CMK (cell line): Measurements from ENCODE around the gene SMC3.
"Not testable (repeated sequence)": the region's sequence is repeated elsewhere in the genome, so short reads cannot be mapped to it uniquely, and the experiment has no call there.

Experiments used
- DNase-seq: peaks from one replicate; pipeline ENCODE4 v3.0.0-alpha.2; 2010; ENCODE audit warnings: low read depth

The SMC3 gene

DNA sequence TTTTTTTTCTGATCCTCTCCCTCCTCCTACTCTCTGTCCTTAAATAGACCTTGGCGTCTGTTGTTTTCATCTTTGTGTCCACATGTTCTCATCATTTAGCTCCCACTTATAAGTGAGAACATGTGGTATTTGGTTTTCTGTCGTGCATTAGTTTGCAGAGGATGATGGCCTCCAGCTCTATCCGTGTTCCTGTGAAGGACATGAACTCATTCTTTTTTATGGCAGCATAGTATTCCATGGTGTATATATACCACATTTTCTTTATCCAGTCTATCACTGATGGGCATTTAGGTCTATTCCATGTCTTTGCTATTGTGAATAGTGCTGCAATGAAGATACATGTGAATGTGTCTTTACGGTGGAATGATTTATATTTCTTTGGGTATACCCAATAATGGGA lies 55.8 kb downstream of the SMC3 start:
- not testable (repeated sequence) for DNase-seq

DNA sequence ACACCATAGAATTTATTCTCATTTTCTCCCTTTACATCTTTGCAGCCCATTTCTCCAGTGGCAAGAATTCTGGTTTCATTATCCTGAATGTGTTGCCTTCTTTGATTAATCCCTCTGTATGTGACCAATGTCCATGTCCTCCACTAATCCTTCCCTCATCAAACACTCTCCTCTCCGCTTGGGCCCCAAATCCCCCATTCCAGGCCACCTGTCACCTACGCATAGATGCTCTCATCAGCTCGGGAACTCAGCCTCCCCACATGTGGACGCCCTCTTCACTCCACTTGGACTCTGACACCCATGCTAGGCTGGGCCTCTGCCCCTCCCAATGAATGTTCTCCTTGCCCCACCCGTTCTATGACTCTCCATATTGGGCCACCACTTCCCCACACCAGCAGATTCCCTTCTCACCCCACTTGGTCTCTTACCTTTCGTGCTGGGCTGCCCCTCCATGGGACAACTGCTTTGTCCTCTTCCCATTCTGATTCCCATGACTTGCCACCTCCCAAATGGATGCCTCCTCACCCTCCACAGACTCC lies 57.9 kb downstream of the SMC3 start:
- no peak for DNase-seq

DNA sequence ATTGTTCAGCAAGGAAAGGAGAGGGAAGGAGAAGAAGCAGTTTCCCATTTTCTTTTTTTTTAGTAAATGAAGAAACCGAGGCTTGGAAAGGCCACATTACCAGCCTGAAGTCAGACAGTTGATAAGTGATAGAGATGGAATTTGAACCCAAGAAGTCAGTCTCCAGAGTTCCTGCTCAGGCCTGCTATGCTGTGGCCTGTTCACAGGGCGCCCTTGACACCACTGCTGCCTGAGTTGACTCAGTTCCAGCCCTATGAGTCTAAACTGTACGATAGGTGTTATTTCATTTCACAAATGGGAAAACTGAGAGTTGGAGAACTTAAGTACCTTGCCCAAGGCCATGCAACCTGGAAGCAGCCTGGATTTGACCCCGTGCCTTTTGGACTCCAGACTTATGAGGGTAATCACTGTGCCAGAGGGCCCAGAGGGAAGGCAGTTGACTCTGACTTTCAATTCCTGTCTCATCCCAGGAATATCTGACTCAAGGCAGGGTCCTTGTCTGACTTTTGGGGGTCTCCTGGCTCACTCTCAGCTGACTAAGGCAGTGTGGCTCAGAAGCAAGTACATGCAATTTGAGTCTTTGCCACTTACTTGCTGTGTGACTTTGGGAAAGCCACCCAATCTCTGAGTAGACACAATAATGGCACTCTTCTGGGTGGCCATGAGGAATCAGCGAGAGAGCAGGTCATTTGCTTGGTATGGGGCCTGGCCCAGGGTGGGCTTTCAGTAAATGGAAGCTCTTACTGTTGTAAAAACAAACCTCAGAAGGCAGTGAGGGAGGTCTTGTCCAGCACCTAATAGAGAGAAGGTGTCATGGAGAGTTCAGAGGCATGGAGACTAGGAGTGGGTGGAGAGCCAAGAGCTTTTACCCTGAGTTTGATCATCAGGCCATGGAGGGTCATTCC lies 58.7 kb downstream of the SMC3 start:
- no peak for DNase-seq

DNA sequence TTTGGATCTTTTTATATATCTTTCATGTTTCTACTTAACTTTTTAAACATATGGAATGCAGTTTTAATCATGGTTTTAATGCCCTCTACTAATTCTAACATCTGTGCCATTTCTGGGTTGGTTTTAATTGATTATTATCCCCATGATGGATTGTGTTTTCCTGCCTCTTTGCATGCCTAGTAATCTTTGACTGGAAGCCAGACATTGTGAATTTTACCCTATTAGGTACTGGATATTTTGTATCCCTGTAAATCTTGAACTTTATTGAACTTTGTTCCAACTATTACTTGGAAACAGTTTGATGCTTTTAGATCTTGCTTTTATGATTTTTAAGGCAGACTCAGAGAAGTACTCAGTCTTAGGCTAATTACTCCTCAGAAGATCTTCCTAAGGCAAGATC lies 60.7 kb downstream of the SMC3 start:
- DNase-seq = no peak

DNA sequence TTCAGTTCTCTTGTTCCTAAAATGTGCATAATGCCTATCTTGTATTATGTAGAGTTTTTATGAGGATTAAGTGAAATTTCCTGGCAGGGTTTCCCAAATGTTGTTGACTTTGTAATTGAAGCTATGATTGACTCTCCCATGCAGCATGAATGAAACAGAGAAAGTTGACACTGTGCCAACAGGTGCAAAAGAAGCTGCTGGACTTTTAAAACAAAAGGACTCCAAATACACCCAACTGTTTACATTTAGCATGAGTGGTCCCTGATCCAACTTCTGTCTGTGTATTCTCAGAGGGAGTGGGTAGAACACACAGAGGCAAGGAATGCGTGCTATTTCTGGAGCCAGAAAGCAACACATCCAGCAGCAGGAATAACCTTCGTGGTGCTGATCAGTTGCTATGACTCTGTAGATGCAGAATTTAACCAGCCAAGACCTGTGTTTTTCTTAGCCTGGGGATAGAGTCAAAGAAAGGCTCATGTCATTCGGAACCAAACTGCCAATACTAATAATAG lies 62.2 kb downstream of the SMC3 start:
- no peak for DNase-seq

DNA sequence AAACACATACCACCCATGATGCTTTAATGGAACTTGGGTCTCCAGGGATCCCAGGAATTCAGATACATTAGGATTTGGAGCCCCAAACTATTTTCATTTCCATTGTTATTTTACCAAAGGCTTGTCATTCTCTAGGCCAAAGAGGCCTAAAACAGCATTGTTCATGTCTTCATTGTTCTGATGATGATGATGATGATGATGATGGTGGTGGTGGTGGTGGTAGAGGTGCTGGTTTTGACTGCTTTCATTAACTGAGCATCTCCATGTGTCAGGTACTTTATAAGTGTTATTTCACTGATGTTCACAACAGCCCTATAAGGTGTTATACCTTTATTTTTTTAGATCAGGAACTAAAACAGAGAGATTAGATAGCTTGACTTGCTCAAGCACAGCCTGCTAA lies 64.4 kb downstream of the SMC3 start:
- DNase-seq = no peak

DNA sequence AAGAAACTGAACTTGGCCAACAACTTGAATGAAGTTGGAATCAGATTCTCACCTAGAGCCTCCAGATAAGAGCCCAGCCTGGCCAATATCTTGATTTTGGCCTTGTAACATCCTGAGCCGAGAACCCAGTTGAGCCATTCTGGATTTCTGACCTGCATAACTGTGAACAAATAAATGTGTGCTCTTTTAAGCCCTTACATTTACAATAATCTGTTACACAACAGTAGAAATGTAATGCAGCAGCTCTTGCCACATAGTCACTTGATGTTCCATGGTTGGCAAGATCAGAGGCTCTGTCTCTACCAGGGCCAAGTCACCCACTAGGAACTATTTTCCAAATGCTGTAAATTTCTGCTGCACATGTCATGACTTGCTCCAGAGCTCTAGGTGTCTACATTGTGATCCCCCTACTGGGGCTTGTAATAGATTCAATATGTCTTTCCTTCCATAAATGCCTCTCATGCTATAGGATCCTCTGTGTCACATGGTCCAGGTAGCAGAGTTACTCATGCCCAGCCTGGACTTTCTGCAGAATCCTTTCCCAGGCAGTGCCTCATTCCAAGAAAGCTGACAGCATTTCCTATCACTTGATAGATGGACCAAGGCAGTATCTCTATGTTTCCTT lies 65.2 kb downstream of the SMC3 start:
- no peak for DNase-seq

DNA sequence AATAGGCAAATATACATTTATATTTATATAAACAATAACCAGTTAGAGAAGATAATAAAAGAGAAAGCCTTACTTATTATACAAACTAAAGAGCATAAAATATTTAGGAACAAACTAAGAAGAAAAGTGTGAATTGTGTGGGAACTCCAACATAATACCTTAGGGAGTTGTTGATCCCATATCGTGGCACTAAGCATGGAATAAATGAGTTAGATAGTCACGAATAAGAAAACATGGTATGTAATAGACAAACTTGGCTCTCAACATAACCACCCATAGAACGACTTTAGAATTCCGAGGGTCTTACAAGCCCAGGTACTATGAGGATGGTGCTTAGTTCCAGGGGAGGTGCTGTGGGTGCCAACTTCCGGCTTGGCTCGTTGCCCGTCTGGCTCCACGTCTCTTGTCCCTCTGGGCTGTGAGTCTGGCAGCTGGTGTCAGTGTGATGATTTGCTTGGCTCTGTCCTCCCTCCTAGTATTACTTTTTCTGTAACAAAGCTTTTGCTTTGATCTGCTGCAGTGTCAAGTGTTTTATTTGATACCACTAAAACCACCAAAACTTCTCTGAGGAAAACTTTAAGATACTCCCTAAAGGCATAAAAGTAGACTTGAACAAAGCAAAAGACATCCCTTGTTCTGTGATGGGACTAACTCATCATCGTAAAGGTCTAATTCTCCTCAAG lies 67.2 kb downstream of the SMC3 start:
- DNase-seq = no peak

DNA sequence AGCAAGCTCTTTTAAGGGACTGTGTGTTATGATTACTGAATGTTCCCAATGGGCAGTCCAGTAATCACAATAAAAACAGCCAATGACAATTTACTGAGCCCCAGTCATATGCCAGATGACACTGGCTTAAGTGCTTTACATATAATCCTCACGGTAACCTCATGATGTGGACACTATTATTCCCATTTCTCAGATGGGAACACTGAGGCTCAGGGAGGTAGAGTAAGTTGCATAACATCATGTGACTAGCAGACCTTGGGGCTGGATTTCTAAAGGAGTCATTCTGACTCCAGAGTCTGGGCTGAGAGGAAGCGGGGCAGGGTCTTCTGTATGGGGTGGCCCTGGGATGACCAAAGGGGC lies 69.1 kb downstream of the SMC3 start:
- no peak for DNase-seq

DNA sequence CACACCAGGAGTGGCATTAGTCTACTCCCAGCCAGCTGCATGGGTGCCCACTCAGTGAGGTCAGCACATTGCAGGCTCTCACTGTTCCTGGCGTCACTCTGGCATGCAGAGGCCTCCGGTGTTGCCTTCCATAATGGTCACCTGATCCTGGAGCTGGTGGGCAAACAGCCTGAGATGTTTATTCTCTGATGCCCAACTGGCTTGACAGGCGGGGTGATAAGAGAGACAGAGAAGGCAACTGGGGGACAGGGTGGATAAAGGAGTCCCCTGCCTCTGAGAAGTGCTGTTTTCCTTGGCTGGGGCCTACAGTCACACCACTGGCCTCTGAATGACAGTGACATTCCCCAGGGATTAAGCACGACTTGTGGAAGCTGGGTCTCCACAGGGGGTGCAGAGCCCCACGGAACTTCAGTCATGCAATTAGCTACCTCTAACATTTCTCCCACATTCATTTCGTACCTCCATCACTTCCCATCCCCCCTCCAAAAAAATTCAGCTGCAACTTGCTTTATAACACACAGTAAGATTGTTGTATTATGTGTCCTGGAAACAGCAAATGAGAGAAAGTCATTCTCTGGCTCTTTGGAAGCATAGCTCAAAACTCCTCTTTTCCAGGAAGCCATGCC lies 69.5 kb downstream of the SMC3 start:
- no peak for DNase-seq

DNA sequence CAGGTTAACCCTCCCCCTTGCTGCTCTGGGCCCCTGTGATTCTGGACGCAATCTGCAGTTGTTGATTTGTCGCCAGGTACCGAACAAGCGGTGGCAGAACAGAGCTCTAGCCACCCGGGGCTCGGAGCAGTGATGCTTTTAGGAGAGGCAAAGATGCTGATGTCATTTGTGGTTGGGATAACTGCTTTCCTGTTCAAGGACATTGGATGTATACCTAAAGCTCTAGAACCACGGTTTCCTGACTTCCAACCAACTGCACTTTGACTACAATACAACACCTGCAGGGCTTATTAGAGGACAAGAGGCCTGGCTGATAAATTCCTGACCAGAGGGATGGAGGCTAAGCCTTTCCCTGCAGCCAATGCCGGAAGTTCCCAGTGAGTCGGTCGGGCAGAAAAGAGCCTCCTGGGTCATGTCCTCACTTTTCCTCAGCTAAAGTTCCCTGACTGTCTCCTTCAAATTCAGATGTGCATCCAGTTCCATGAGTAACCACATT lies 70.1 kb downstream of the SMC3 start:
- no peak for DNase-seq

DNA sequence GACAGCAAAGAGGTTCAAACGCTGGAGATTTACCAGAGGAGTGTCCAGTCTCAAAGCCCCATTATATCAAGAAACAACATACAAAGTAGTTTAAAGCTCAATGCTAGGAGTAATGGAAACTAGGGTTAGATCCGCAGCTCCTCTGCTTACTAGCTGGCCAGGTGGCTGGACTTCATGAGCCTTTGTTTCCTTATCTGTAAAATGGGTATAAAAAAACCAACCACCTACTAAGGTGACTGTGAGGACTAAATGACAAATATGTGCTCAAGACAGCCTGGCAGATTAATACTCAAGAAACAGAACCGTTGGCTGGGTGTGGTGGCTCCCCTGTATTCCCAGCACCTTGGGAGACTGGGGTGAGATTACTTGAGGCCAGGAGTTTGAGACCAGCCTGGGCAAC lies 70.8 kb downstream of the SMC3 start:
- no peak for DNase-seq

DNA sequence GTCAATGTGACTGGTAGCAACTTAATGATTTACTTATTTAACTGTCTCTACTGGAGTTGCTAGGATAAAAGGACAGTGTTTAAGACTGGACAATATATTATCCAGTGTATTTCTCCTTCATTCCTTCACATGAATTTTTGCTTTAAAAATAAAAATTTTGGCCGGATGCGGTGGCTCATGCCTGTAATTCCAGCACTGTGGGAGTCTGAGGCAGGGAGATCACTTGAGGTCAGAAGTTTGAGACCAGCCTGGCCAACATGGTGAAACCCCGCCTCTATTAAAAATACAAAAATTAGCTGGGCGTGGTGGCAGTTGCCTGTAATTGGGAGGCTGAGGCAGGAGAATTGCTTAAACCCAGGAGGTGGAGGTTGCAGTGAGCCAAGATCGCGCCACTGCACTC lies 71.6 kb downstream of the SMC3 start:
- DNase-seq = not testable (repeated sequence)

DNA sequence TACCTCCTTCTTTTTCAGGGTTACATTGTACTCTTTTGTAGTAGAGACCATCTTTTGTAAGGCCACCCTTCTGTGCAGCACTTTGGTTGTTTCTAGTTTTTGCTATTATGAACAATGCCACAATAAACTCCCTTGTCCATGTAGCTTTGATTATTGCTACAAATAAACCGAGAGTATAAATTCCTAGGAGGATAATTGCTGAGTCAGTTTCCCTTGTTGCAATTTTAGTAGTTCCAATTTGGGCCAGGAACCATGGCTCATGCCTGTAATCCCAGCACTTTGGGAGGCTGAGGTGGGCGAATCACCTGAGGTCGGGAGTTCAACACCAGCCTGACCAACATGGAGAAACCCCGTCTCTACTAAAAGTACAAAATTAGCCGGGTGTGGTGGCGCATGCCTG lies 72.4 kb downstream of the SMC3 start:
- not testable (repeated sequence) for DNase-seq

DNA sequence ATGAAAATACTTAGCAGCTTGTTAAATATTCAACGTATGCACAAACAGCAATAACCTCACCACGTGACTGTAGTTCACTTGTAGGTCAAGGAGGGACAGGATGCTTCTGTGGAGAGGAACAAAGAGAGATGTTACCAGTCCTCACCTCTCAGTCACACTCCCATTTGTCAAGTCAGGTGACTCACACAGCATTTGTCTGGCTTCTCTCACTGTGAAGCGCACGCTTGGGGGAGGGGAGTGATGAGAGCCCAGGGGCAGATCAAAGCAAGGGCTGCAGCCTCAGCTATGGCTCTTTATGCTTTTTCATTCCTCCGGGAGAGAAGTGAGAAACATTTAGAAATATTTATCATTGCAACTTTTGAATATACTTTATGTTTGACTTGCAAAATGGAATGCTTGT lies 73.8 kb downstream of the SMC3 start:
- no peak for DNase-seq

DNA sequence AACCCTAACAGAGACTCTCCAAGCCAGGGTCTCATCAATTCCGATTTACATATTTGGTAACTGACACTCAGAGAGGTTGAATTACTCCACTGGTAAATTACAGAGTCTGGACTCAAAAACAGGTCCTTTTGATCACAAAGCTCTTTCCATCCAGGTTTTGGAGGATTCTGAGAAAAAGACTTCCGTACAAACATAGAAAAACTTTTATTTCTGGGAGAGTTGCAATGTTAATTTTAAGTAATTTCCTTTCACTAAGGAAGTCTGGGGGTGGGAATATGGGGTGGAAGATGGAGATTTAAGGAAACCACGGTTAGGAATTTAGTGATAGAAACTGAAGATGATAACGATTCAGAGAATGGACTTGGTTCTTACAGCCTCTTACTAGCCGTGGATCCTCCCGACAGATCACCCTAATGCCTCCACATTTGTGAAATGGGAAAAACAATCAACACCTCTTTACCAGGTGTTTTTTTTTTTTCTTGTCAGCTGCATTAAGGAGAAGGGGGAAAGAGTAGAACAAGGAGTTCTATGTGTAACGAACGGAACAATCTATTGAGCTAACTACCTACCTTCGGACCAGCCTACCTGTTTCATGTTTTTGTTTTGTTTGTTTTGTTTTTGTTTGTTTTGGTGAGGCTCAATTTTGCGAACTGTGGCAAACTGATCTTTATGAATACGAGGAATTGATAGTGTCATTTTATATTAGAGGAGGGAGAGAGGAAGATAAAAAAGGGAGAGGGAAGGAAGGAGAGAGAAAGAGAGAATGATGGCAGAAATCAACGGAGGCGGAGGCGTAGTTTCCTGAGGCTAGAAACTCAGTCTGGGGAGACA lies 74.9 kb downstream of the SMC3 start:
- no peak for DNase-seq

DNA sequence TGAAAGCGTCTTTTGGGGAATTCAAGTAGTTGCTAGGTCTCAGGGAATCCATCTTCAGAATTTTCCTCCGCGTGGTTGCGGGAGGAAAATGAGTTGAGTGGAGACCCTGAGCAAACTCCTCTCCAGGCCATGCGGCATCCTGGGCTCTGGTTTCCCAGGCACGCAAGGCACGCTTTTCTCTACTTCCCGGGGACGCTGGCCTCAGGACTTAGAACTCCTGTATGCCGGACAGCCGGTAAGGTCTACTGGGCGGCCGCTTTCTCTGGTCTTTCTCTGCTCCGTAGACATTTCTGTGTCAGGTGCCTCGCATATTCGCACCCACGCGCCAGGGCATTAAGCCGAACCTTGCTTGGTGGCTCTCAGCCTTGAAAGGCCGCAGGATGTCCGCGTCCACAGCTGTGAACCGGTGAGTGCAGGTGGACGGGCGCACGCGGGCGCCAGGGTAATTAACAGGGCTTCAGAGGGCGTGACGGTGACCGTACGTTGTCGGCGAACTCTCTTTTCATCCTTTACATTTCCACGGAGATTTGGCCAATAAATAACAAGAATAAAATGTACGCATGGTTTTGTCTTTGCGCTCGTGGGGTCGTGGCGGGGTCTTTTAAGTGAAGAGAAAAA lies 75.6 kb downstream of the SMC3 start:
- no peak for DNase-seq

DNA sequence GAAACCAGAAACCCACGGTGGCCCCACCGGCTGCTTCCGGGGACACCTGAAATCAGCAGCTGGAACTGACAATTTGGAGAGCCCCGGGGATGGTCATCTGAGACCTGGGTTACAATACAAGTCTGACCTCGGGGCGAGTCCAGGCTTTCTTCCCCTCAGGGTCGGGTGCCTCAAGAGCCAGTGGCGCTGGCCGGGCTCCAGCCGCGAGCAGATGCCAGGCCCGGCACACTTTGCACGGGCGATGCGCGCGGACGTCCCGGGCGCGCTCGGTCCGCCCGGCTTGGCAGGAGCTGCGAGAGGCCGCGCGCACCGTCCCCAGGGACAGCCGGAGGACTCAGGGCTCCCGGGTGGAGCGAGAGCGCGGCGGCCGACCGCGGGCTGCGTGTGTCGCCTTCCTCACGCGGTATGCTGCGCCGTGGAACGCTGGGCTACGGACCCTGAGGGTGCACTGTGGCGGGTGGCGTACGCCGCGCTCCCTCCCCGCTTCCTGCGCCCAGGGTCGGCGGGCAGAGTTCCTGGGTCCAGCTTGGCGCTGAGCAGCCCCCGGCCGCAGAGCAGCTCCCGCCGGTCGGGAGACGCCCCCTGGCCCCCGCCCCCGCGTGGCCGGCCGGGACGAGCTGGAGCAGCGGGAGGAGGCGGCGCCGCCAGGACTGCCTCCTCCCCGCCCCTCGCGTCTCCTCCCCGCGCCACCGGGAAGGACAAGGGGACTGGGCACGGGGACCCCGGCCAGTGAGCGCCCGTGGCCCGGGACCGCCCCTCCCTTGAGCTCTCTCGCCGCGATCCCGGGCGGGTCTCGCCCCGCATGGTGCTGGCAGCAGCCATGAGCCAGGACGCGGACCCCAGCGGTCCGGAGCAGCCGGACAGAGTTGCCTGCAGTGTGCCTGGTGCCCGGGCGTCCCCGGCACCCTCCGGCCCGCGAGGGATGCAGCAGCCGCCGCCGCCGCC lies 76.4 kb downstream of the SMC3 start, which contains the start of gene RBM20:
Gene RBM20 (plus strand): TSS at position 684 of the 945 bp plus-strand sequence. CDS start 119 bp downstream, at position 803.
- no peak for DNase-seq
